Stomach (tissue), 9 donors: Measurements from ENCODE around the gene IQCM. TPM values are rescaled to one million over a fixed set of nuclear protein-coding genes. Genes with fewer than 3 reads are reported as not detected.

Source experiments
- DNase-seq, 2 donors: peaks; one replicate each; pipeline versions ENCODE4 v3.0.0 to v3.0.0-alpha.2; 2013 to 2019
- H3K27ac ChIP-seq, 5 donors: fragments of 200-600 bp in 4 of 5; sonication (generic) in 4 of 5; one replicate each; pipeline ENCODE4 v1.5.1; 2013 to 2019; ENCODE audit warnings: mild to moderate bottlenecking in 1 of 5, moderate library complexity in 1 of 5
- H3K27me3 ChIP-seq, 3 donors: fragments of 200-600 bp; sonication (generic); one replicate each; pipeline ENCODE4 v1.5.1; 2017 to 2019; ENCODE audit warnings: mixed run types in 1 of 3
- H3K36me3 ChIP-seq, 4 donors: fragments of 200-600 bp; sonication (generic); 1 replicate in 3 of 4; 2 replicates in 1 of 4; pipeline ENCODE4 v1.5.1; 2016 to 2019
- H3K4me1 ChIP-seq, 4 donors: fragments of 200-600 bp; sonication (generic); one replicate each; pipeline ENCODE4 v1.5.1; 2016 to 2019
- H3K4me3 ChIP-seq, 4 donors: fragments of 200-600 bp; sonication (generic) in 3 of 4; one replicate each; pipeline ENCODE4 v1.5.1; 2016 to 2019; ENCODE audit warnings: mild to moderate bottlenecking in 1 of 4
- H3K9me3 ChIP-seq, 4 donors: fragments of 200-600 bp; sonication (generic); one replicate each; pipeline ENCODE4 v1.5.1; 2016 to 2019
- CTCF ChIP-seq, 7 experiments: fragments of 450-650 bp in 4 of 7; fragments of 200-600 bp in 3 of 7; sonication (generic) in 3 of 7; IDR thresholded peaks; one replicate each; pipeline ENCODE4 v1.5.1; 2016 to 2019; ENCODE audit warnings: antibody characterized with exemption in 7 of 7, control low read depth in 2 of 7, mild to moderate bottlenecking in 1 of 7
- EP300 ChIP-seq: sonication (generic); formaldehyde crosslinking; IDR thresholded peaks from one replicate; pipeline ENCODE4 v1.6.1; 2017; ENCODE audit warnings: antibody characterized with exemption
- POLR2A ChIP-seq, 4 donors: fragments of 450-650 bp; IDR thresholded peaks; one replicate each; pipeline ENCODE4 v1.6.1; 2016; ENCODE audit warnings: antibody characterized with exemption in 4 of 4, control low read depth in 2 of 4, mild to moderate bottlenecking in 1 of 4, moderate library complexity in 1 of 4
- POLR2AphosphoS5 ChIP-seq, 3 donors: sonication (generic); formaldehyde crosslinking; IDR thresholded peaks; one replicate each; pipeline ENCODE4 v1.6.1; 2016; ENCODE audit warnings: antibody characterized with exemption in 3 of 3
- WGBS, 5 donors: extraction: QIAGEN DNeasy Blood & Tissue Kit in 3 of 5; methylation state at CpG; one replicate each; pipeline versions ENCODE4 v1.1.5 to v1.1.7; 2013 to 2018; 5-methylcytosine and 5-hydroxymethylcytosine counted together
- intact Hi-C: fragments of 100-400 bp; cut with DNase I; formaldehyde crosslinking; loops from one replicate; pipeline ENCODE4 v1.15.1; 2023; ENCODE audit warnings: low total_unique reads
- polyA plus RNA-seq, 3 donors: library from polyadenylated mRNA; stranded (reverse); fragments of 200-250 nt; gene quantifications; one replicate each; pipeline ENCODE4 v1.2.3, GENCODE V29; 2013
- total RNA-seq, 5 donors: library from RNA; depleted of rRNA; stranded (reverse); fragments of >200 nt; gene quantifications; one replicate each; pipeline versions ENCODE4 v1.1.0 to v1.2.3, GENCODE V29; 2014 to 2016
- donor health status: healthy with polysubstance abuse.
- donor health status: Bipolar disorder and iron deficiency.
- donor health status: healthy.

IQCM gene
- total and polyA plus RNA-seq, 8 donors: not detected

GRCh38 chr4:149719806-149720205 lies 95.8 kb downstream of the IQCM start:
- H3K4me1 ChIP-seq: no peaks in the 10 kb centered on the region
- no peak for DNase-seq
- H3K4me3 ChIP-seq: no peak overlapping the region
- no peak overlapping the region for H3K27ac ChIP-seq
- H3K36me3 ChIP-seq: no peaks in the 10 kb centered on the region
- 55 to 75% (median 72%) methylated on average over 1 of the region's 1 CpG for WGBS, 5 donors
- peaks cover 0 to 19% (median 15%) of the 10 kb centered on the region in 4 donors for H3K9me3 ChIP-seq
- TF ChIP-seq EP300 (no peak), POLR2AphosphoS5 (IDR thresholded peaks at IDR 0.05) (no peak), POLR2A (IDR thresholded peaks at IDR 0.05) (no peak), CTCF (IDR thresholded peaks at IDR 0.05) (no peak)
- intact Hi-C loops: no loop called here
- H3K27me3 ChIP-seq: no peaks in the 10 kb centered on the region

GRCh38 chr4:149719357-149719756 lies 96.3 kb downstream of the IQCM start:
- intact Hi-C loops: no loop called here
- H3K9me3 ChIP-seq: peaks cover 0 to 19% (median 15%) of the 10 kb centered on the region in 4 donors
- no peaks in the 10 kb centered on the region for H3K36me3 ChIP-seq
- H3K4me1 ChIP-seq: no peaks in the 10 kb centered on the region
- TF ChIP-seq POLR2AphosphoS5 (IDR thresholded peaks at IDR 0.05) (no peak), EP300 (no peak), CTCF (IDR thresholded peaks at IDR 0.05) (no peak), POLR2A (IDR thresholded peaks at IDR 0.05) (no peak)
- H3K4me3 ChIP-seq: no peak overlapping the region
- no peak for DNase-seq
- no peaks in the 10 kb centered on the region for H3K27me3 ChIP-seq
- no peak overlapping the region for H3K27ac ChIP-seq

- TF ChIP-seq EP300: no peak
- no peak for TF ChIP-seq CTCF (IDR thresholded peaks at IDR 0.05)
- TF ChIP-seq POLR2A (IDR thresholded peaks at IDR 0.05): no peak
- TF ChIP-seq POLR2AphosphoS5 (IDR thresholded peaks at IDR 0.05): no peak
- Histone ChIP-seq H3K4me1 (no peaks in the 10 kb centered on the region), H3K27me3 (no peaks in the 10 kb centered on the region), H3K4me3 (no peak overlapping the region), H3K36me3 (no peaks in the 10 kb centered on the region), H3K27ac (no peak overlapping the region), H3K9me3 (peaks cover 0 to 19% (median 15%) of the 10 kb centered on the region in 4 donors)
- no peak for DNase-seq
- 70 to 80% (median 78%) methylated on average over 3 of the region's 3 CpGs for WGBS, 5 donors
- intact Hi-C loops: no loop called here
These were observed 97.1 kb downstream of the IQCM start for GRCh38 chr4:149718500-149718899.

- TF ChIP-seq CTCF (IDR thresholded peaks at IDR 0.05): no peak
- intact Hi-C loops: no loop called here
- no peak for DNase-seq
- H3K27ac ChIP-seq: no peak overlapping the region
- H3K36me3 ChIP-seq: no peaks in the 10 kb centered on the region
- 68 to 81% (median 73%) methylated on average over 1 of the region's 1 CpG for WGBS, 5 donors
- H3K27me3 ChIP-seq: no peaks in the 10 kb centered on the region
- H3K4me3 ChIP-seq: no peak overlapping the region
- H3K4me1 ChIP-seq: peaks cover 0 to 6% (median 0%) of the 10 kb centered on the region in 4 donors
- H3K9me3 ChIP-seq: peaks cover 0 to 19% (median 15%) of the 10 kb centered on the region in 4 donors
These were observed 98.9 kb downstream of the IQCM start for GRCh38 chr4:149716728-149717127.
